Measurements from ENCODE around the gene TF.

The TF gene

DNA sequence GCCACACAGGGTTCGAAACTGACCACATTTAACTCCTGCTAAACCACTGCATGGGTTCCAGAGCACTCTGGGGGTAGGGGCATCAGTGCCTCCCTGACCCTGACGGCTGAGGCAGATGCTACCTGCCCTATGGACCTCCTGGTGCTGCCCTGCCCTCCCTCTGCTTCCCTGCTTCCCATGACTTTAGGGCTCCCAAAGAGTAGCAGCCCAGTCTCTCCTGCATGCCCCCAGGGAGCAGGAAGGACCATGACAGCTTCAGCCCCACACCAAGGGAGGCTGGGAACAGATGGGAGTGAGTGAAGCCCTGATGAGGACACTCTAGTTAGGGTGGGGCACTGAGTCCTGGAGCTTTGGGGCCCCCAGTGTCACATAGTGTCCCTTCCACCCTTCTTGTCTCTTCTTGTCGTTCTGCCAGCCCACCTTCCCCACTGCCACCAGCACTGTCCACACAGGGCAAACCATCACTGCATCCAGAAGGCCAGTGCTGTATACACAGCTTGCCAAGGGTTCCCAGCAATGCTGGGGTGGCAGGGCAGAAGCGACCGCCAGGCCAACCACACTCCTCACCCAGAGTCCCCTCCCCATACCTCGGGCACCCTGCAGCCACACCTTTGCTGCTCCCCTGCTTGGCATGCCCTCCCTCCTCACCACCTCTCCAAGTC is 90.4 kb downstream of the TF start:
- no peak for DNase-seq (ENCODE audit: low spot score)

- DNase-seq (ENCODE audit: low spot score), result no peak
Measured at GRCh38 chr3:133837487-133838295, 91.5 kb downstream of the TF start.

DNA sequence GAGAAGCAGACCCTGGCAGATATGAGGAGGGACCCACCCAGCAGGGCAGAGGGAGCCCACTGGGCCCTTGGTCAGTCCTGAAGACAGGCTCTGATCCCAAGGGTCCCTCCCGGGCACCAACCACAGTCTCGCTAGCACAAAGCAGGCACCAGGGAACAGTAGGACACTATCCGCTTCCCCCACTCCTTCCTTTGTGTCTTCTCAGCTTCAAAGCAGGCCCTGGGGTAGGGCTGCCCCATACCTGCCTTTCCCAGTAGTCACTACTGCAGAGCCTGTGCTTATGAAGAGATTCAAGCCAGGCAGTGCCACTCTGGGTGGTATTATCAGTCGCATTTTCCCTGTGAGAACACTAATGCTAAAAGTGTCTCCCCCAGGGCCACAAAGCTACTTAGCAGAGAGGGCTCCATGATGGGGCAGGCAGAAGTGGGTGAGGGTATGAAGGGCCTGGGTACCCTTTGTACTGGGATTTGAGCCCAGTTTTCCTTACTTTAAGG is 92.2 kb downstream of the TF start:
- DNase-seq (ENCODE audit: low spot score), result no peak

GRCh38 chr3:133838916-133839800 is 93.0 kb downstream of the TF start:
- DNase-seq (ENCODE audit: low spot score), result no peak

- no peak for DNase-seq (ENCODE audit: low spot score)
Measured at GRCh38 chr3:133840055-133840737, 94.0 kb downstream of the TF start.

DNA sequence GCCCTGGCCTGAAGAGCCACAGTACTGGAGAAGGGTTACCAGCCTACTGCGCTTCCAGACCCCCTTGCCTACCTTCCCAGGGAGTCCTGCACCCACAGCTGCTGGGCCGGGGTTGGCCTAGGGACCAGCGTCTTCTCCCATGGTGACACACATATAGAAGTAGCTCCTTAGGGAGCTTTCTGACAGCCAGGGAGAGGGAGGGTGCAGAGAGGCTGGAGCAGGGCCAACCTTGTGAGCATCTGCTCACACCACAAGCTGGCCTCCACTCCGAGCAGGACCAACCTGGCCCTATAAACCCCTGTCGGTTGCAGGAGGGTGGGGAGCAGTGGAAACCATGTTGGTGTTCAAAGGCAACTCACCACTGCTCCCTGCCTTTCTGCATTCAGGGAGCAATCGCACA is 94.6 kb downstream of the TF start:
- DNase-seq (ENCODE audit: low spot score), result no peak

DNA sequence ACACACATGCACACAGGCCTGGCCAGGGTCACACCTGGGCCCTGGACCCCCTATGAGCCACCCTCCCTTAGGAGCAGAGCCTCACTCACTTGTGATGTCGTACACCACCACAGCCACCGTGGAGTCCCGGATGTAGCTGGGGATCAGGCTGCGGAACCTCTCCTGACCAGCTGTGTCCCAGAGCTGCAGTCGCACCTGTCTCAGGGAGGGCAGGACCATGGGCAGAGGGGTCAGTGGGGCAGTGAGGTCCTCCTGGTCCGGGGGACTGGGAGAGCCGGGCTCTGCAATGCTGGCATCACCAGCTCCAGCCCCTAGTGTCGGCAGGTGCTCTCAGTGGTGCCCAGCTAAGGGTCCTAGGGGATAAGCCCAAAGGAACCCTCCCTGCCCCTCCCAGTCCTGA is 95.0 kb downstream of the TF start:
- no peak for DNase-seq (ENCODE audit: low spot score)

DNA sequence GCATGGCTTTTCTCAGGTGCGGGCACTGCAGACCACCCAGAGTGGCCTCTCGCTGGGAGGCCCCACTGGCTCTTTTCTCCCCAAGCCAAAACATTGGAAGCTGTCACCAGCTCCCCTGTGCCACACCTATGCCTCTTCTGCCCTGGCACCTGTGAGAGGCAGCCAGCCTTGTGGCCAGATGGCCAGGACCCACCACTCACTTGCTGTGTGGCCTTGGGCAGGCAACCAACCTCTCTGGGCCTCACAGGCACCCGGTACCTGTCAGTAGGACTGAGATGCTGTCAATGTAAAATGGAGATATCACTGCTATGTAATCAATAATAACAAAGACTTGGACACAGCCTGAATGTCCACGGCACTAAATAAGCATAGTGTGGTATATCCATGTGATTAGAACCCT is 96.0 kb downstream of the TF start:
- no peak for DNase-seq (ENCODE audit: low spot score)

GRCh38 chr3:133843634-133844033 is 97.4 kb downstream of the TF start:
- no peak for DNase-seq (ENCODE audit: low spot score)

DNA sequence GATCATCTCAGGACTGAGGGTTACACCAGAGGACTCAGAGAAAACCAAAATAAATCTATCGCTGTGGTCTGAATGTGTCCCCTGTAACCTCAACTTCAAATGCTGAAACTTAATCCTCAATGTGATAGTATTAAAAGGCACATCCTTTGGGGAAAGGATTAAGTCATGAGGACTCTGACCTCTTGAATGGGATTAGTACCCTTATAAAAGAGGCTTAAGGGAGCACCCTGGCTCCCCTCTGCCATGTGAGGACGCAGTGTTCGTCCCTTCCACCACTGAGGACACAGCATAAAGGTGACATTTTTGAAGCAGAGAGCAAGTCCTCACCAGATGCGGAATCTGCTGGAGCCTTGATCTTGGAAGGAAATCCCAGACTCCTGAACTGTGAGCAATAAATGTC is 98.9 kb downstream of the TF start:
- DNase-seq (ENCODE audit: low spot score), result no peak
